ENCODE measurements around the gene UNC5A. TPM values are rescaled to one million over a fixed set of nuclear protein-coding genes. Genes with fewer than 3 reads are reported as not detected.

Gene UNC5A
- total RNA-seq, 1 experiment from 2014 or later = 0.13 TPM

GRCh38 chr5:176927562-176927961, 117.2 kb downstream of the UNC5A start:
- Histone ChIP-seq H3K36me3 (ENCODE audit: control insufficient read depth, insufficient read depth, low read length) (peaks cover 4% of the 10 kb centered on the region; the same call in 1 of the 2 replicates), H3K9me3 (ENCODE audit: control insufficient read depth, insufficient read depth, low read depth, low read length) (no peaks in the 10 kb centered on the region), H3K27me3 (ENCODE audit: control insufficient read depth, insufficient read depth, low read length) (no peaks in the 10 kb centered on the region), H3K27ac (ENCODE audit: low read length) (no peak overlapping the region), H3K4me1 (ENCODE audit: control insufficient read depth, insufficient read depth, low read length) (no peaks in the 10 kb centered on the region), H3K4me3 (ENCODE audit: low read depth in 2 of 2, low read length in 2 of 2) (no peak overlapping the region)
- no TSS peak for BruUV-seq (replicated peaks)
- in situ Hi-C loops (cut with HindIII; ENCODE audit: low pct_unique_long_range_greater_than_20kb, low sequenced_read_pairs) (no loop called here), intact Hi-C loops (cut with micrococcal nuclease; ENCODE audit: unreplicated experiment) (no loop called here)
- DNase-seq (ENCODE audit: low read depth, low spot score) (no peak), ATAC-seq (no peak)
- TF ChIP-seq REST (IDR thresholded peaks at IDR 0.05; ENCODE audit: insufficient read depth in 1 of 2, low read depth in 2 of 2, low read length in 1 of 2) (no peak), SIN3A (IDR thresholded peaks at IDR 0.05; ENCODE audit: borderline replicate concordance, insufficient read depth, low read depth, low read length) (no peak), TCF7L2 (IDR thresholded peaks at IDR 0.05; ENCODE audit: low read depth, low read length) (no peak), POLR2AphosphoS5 (IDR thresholded peaks at IDR 0.05; ENCODE audit: low read depth, low read length) (no peak)
- TF ChIP-seq, protein P1, sequence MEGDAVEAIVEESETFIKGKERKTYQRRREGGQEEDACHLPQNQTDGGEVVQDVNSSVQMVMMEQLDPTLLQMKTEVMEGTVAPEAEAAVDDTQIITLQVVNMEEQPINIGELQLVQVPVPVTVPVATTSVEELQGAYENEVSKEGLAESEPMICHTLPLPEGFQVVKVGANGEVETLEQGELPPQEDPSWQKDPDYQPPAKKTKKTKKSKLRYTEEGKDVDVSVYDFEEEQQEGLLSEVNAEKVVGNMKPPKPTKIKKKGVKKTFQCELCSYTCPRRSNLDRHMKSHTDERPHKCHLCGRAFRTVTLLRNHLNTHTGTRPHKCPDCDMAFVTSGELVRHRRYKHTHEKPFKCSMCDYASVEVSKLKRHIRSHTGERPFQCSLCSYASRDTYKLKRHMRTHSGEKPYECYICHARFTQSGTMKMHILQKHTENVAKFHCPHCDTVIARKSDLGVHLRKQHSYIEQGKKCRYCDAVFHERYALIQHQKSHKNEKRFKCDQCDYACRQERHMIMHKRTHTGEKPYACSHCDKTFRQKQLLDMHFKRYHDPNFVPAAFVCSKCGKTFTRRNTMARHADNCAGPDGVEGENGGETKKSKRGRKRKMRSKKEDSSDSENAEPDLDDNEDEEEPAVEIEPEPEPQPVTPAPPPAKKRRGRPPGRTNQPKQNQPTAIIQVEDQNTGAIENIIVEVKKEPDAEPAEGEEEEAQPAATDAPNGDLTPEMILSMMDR (IDR thresholded peaks at IDR 0.05) = no peak
- ChIA-PET POLR2A (no interaction called here), CTCF (no interaction called here)

DNA sequence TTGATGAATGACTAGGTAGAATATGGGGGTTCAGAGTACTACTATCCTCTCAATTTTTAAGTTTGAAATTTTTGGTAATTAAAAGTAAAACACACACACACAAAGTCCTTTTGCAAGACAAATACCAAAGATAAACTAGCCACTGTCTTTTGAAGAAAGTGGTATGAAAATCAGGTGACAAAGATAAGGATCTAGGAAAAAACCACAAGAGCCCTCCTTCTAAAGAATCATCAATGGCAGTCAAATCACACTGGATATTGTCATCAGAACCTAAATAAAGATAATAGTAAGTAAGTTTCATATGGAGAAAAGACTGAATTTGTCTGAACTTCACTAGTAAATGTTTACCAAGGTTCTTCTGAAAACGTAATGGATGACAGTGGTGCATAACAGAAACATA, 119.3 kb downstream of the UNC5A start:
- Histone ChIP-seq H3K4me3 (ENCODE audit: low read depth in 2 of 2, low read length in 2 of 2) (no peak overlapping the region), H3K9me3 (ENCODE audit: control insufficient read depth, insufficient read depth, low read depth, low read length) (no peaks in the 10 kb centered on the region), H3K27me3 (ENCODE audit: control insufficient read depth, insufficient read depth, low read length) (no peaks in the 10 kb centered on the region), H3K4me1 (ENCODE audit: control insufficient read depth, insufficient read depth, low read length) (no peaks in the 10 kb centered on the region), H3K36me3 (ENCODE audit: control insufficient read depth, insufficient read depth, low read length) (peaks cover 4% of the 10 kb centered on the region; the same call in 1 of the 2 replicates), H3K27ac (ENCODE audit: low read length) (no peak overlapping the region)
- in situ Hi-C loops (cut with HindIII; ENCODE audit: low pct_unique_long_range_greater_than_20kb, low sequenced_read_pairs) = no loop called here
- TF ChIP-seq TCF7L2 (IDR thresholded peaks at IDR 0.05; ENCODE audit: low read depth, low read length) = no peak
- TF ChIP-seq REST (IDR thresholded peaks at IDR 0.05; ENCODE audit: insufficient read depth in 1 of 2, low read depth in 2 of 2, low read length in 1 of 2) = no peak
- no peak for TF ChIP-seq POLR2AphosphoS5 (IDR thresholded peaks at IDR 0.05; ENCODE audit: low read depth, low read length)
- TF ChIP-seq SIN3A (IDR thresholded peaks at IDR 0.05; ENCODE audit: borderline replicate concordance, insufficient read depth, low read depth, low read length) = no peak
- TF ChIP-seq, protein P1 (IDR thresholded peaks at IDR 0.05) = no peak
- ChIA-PET CTCF (no interaction called here), POLR2A (no interaction called here)
- no peak for ATAC-seq
- no TSS peak for BruUV-seq (replicated peaks)
- intact Hi-C loops (cut with micrococcal nuclease; ENCODE audit: unreplicated experiment) = no loop called here
- no peak for DNase-seq (ENCODE audit: low read depth, low spot score)

Other genes with a start within 250 kb of the UNC5A start
- 18.9 TPM for gene GPRIN1, start 200.4 kb upstream of the UNC5A start, total RNA-seq (2021; ENCODE audit: unreplicated experiment)
- 0.77 TPM for gene SNCB, start 180.0 kb upstream of the UNC5A start, total RNA-seq (2021; ENCODE audit: unreplicated experiment)
- not detected for gene EIF4E1B, start 179.9 kb upstream of the UNC5A start, total RNA-seq (2021; ENCODE audit: unreplicated experiment)
- gene TSPAN17, start 163.1 kb upstream of the UNC5A start, total RNA-seq (2021; ENCODE audit: unreplicated experiment) = 64.7 TPM
- not detected for gene HK3, start 88.8 kb downstream of the UNC5A start, total RNA-seq (2021; ENCODE audit: unreplicated experiment)
- gene UIMC1, start 196.2 kb downstream of the UNC5A start, total RNA-seq (2021; ENCODE audit: unreplicated experiment) = 37.1 TPM
- gene ZNF346, start 212.1 kb downstream of the UNC5A start, total RNA-seq (2021; ENCODE audit: unreplicated experiment) = 21.3 TPM